HG03439 (cell line): ENCODE results near the gene SLC25A18.
"Not testable (repeated sequence)": the region's sequence is repeated elsewhere in the genome, so short reads cannot be mapped to it uniquely, and the experiment has no call there.

Source experiments
- ATAC-seq: cut with Tn5 transposase; IDR thresholded peaks from one replicate; pipeline ENCODE4 v1.9.1; 2021; ENCODE audit warnings: mild to moderate bottlenecking, moderate library complexity; ENCODE audit not compliant: unreplicated experiment

Gene SLC25A18

DNA sequence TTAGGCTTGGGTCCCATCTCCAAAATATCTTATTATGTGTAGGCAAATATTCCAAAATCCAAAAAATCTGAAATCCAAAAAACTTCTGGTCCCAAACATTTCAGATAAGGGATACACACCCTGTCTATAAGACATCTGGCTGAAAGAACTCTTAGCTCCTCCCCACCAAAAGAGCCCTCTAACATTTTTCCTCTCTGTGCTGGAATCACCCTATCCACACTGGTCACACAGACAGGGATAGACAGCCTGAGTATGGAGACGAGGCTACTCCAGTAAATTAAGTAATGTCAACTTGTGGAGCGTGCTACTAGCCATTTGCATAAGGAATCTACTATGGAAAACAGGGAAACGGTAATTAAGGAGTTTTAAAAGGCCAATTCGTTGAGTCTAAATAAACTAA is 40.4 kb downstream of the SLC25A18 start:
- ATAC-seq, result no peak

DNA sequence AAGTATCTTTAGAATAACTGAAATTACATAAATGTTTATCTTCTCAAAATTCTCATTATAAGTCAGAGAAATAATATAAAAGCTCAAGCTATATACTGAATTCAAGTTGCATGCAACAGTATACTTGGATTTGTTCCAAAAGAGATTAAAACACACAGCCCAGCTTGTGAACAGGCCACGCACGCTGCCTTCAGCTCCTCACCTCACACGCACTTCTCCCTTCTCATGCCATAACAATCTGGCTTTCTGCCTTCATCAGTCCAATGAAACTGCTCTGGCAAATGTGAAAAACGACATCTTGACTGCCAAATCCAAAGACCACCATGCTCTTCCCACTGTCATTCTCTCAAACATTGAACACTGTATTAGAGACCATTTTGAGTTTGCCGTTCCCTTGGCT is 43.2 kb downstream of the SLC25A18 start:
- no peak for ATAC-seq

DNA sequence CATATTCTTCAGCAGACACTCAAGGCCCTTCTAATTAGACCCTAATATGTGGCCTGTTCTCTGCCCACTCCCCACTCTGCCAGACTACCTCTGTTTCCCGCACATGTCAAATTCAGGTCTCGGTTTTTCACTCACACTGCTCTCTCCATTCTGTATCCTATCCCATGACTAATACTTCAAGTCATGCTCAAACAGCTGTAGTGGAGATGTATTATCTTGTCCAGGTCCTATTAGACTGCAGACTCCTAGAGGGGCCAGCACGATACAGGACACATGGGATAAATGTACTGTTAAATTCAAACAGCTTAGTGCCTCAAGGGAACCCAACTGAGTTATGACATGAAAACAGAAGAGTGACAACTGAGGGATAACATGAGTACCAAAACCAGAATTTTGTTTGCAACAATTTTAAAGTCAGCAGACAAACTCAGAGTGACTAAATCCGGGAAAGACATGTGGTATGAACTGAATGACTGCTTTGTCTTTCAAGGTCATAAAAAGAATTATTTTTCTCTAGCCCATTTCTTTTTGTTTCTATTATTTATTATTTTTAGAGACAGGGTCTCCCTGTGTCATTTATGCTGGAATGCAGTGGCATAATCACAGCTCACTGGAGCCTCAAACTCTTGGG is 44.7 kb downstream of the SLC25A18 start:
- ATAC-seq, result no peak

GRCh38 chr22:17612057-17612456 is 48.8 kb downstream of the SLC25A18 start:
- no peak for ATAC-seq

DNA sequence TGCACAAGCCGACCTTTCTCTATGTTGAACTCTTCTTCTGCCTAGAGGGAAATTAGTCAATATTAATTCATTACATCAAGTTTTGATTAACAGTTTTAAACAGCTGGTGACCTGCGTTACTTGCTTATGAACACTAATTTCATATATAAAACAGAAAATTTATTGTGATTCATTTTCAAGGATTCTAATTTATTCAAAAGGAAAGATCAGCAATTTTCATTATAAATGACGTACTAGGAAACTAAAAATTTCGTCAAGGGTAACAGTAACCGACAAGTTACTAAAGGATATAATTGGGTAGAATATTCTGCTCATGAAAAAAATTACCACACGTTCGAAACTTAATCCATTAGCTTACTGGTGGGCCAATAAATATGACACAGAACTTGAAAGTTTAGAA is 50.0 kb downstream of the SLC25A18 start:
- ATAC-seq, result no peak

GRCh38 chr22:17627961-17628405 is 64.7 kb downstream of the SLC25A18 start:
- ATAC-seq, result no peak

DNA sequence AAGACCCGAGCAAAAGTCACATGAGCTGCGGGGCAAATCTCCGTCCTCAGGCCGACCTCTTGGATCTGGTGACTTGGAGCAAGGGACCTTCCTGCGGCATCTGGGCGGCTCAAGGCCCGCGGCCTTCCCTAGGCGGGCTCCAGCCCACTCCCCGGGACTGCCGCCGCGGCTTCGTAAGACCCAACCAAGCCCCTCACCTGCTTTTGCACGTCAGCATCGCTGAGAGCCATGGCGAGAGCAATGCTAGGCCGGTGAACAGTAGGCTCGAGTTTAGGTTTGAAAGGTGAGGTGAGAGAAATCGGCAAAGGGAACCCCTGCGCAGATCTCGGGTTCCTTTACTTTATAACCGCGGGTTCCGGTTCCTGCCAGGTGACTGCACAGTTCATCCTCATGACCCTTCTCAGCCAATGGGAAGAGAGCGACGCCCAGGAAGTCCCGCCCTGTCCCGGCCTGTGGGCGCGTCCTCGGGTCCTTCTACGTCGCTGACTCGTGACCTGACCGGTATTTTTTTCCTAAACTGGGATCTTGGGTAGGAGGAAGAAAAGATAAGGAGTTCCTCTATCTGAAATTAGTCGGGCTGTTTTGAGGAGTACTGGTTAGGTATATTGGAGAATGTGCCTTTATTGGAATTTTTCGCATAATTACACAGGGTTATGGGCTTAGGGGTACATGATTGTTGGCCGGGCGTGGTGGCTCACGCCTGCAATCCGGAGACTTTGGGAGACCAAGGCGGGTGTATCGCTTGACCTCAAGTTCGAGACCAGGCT is 65.3 kb downstream of the SLC25A18 start, which contains the start of gene ATP6V1E1:
Gene ATP6V1E1 (minus strand): TSS at position 344 of the 767 bp plus-strand sequence. CDS start 114 bp downstream, at position 230.
- peak; percentile 98 for ATAC-seq

GRCh38 chr22:17629173-17629489 is 65.8 kb downstream of the SLC25A18 start:
- no peak for ATAC-seq

DNA sequence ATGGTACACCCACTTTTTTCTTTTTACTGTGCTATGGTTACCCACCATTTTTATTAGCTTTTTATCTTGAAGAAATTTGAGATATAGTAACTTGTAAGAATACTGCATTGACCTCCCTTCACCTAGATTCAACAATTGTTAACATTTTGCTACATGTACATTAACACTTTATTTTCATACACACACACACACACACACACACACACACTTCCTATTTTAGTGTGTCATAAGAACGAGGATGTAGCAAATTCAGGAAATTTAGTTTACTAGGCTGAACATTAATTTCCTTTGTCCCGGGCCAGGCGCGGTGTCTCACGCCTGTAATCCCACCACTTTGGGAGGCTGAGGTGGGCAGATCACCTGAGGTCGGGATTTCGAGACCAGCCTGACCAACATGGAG is 66.3 kb downstream of the SLC25A18 start:
- no peak for ATAC-seq

DNA sequence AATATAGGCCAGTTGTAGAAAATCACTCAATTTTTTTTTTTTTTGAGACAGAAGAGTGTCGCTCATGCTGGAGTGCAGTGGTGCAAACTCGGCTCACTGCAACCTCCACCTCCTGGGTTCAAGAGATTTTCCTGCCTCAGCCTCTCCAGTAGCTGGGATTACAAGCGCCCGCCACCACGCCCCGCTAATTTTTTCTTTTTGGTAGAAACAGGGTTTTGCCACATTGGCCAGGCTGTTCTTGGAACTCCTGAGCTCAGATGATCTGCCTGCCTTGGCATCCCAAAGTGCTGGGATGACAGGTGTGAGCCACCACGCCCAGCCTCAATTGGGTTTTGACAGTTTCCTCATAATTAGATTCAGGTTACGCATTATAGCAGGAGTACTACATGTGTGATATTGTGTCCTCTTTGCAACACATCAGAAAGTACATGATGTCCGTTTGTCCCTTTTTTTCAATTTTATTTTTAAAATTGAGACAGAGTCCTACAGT is 67.8 kb downstream of the SLC25A18 start:
- no peak for ATAC-seq

- ATAC-seq, result no peak
Measured at GRCh38 chr22:17633217-17633997, 70.1 kb downstream of the SLC25A18 start.

- ATAC-seq, result no peak
Measured at GRCh38 chr22:17633998-17634323, 70.7 kb downstream of the SLC25A18 start.

GRCh38 chr22:17634696-17635095 is 71.4 kb downstream of the SLC25A18 start:
- no peak for ATAC-seq

GRCh38 chr22:17636850-17637249 is 73.6 kb downstream of the SLC25A18 start:
- not testable (repeated sequence) for ATAC-seq

GRCh38 chr22:17637490-17638181 is 74.3 kb downstream of the SLC25A18 start:
- no peak for ATAC-seq

GRCh38 chr22:17638182-17638431 is 74.8 kb downstream of the SLC25A18 start:
- ATAC-seq, result peak; percentile 4

DNA sequence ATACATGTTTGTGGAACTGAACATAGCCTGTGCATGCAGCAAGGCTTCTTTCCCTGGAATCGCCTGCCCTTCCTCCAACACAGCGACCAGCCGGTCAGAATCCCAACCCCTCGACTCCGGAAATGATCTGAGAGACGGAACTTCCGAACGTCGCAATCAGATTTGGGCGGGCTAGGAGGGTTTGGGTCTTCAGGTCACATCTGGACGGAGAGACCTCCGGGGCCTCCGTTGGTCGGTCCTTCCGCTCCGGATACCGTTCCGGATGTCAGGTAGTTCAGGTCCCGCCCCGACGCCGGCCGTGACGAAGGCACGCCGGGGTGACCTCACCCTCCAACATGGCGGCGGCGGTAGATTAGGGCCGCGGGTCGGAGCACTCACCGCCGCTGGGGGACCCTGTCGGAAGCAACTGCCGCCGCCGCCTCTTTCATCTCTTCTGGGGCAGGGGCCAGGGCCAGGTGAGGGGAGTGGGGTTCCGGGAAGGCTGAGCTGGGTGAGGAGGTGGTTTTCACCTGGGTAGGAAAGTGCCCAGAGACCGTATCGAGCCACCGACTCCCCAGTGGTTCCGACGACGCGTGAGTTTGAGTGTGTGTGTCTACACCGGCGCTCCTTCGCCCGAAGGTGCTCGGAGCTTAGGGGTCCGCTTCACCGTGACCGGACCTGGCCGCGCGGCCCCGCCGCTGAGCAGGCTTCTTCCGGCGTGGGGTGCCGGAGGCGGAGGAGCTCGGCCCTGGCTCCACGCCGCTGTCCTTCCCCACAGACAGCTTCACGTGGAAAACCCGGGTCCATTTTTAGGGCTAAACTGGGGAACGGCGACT is 75.3 kb downstream of the SLC25A18 start, which contains the start of gene BCL2L13:
Gene BCL2L13 (plus strand): TSS at position 326 of the 815 bp plus-strand sequence. CDS start 16,955 bp downstream, outside the sequence.
- peak; percentile 87 for ATAC-seq

DNA sequence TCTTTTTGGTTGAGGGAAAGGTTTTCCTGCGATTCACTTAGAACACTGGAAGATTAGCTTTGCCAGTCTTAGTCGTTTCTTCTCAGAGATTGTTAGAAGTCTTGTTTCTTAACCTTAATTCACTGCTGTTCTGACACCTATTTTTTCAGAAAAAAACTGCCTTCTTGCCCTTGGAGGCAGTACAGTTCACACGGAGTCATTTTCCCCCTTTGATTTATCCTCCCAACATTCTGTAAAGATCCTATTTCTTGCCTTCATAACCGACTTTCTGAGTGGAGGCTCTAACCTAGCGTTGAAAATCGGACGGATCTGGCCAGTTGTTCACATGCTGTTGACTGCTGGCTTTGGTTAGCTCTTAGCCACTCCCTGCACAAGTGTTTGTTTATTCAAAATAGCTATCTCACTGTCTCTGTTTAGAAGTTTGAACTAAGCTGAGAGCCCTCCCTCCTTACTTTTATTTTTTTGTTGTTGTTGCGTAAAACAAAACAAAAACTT is 76.0 kb downstream of the SLC25A18 start:
- ATAC-seq, result no peak
